ENCODE measurements around the gene RASA3. TPM values are rescaled to one million over a fixed set of nuclear protein-coding genes. Genes with fewer than 3 reads are reported as not detected.

The RASA3 gene
- total RNA-seq, 3 donors from 2014 or later (not counting 1 experiment from before 2014, with no cell fraction given), result 252 to 277 (median 274) TPM

DNA sequence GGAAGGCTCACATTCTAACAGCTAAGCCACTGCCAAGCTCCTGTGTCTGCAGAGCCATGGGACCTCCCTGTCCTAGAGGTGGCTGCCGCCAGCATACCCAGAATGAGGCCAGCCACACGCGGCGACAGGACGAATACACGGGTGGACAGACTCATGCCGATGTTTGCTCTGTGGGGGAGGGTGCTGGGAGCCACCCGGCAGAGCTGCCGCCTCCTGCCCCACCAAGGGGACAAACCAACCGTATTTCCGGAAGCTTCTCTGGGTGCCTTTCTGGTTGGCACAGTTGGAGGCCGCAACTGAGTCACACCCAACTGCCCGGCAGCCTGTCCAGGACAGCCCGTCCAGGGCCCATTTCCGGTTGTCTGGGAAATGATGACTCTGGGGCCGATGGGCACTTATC, 178.9 kb downstream of the RASA3 start:
- peaks cover 11% of the 10 kb centered on the region for H3K4me1 ChIP-seq (ENCODE audit: control insufficient read depth, insufficient read depth, low read length)
- intact Hi-C loops (cut with micrococcal nuclease), result no loop called here
- Mint-ChIP-seq H3K4me1 (peaks cover 8 to 47% of the 10 kb centered on the region in 2 donors), H3K36me3 (peaks cover 8% of the 10 kb centered on the region), H3K9me3 (no peaks in the 10 kb centered on the region), H3K4me3 (no peak overlapping the region), H3K27me3 (ENCODE audit: low read depth in 2 of 2) (no peaks in the 10 kb centered on the region), H3K27ac (no peak overlapping the region)
- H3K27me3 ChIP-seq (ENCODE audit: control insufficient read depth, insufficient read depth, low read length), result no peaks in the 10 kb centered on the region
- WGBS (ENCODE audit: insufficient coverage), result 97% methylated on average over 16 of the region's 16 CpGs
- DNase-seq (no peak), ATAC-seq (no peak)
- H3K4me3 ChIP-seq (ENCODE audit: low read length), result no peak overlapping the region
- H3K27ac ChIP-seq (ENCODE audit: low read length), result no peak overlapping the region
- no peaks in the 10 kb centered on the region for H3K9me3 ChIP-seq (ENCODE audit: control insufficient read depth, insufficient read depth, low read length)
- TF ChIP-seq, protein P1, sequence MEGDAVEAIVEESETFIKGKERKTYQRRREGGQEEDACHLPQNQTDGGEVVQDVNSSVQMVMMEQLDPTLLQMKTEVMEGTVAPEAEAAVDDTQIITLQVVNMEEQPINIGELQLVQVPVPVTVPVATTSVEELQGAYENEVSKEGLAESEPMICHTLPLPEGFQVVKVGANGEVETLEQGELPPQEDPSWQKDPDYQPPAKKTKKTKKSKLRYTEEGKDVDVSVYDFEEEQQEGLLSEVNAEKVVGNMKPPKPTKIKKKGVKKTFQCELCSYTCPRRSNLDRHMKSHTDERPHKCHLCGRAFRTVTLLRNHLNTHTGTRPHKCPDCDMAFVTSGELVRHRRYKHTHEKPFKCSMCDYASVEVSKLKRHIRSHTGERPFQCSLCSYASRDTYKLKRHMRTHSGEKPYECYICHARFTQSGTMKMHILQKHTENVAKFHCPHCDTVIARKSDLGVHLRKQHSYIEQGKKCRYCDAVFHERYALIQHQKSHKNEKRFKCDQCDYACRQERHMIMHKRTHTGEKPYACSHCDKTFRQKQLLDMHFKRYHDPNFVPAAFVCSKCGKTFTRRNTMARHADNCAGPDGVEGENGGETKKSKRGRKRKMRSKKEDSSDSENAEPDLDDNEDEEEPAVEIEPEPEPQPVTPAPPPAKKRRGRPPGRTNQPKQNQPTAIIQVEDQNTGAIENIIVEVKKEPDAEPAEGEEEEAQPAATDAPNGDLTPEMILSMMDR (IDR thresholded peaks at IDR 0.05), result no peak
- peaks cover 17% of the 10 kb centered on the region for H3K36me3 ChIP-seq (ENCODE audit: control insufficient read depth, insufficient read depth, low read length)

- 90% methylated on average over 18 of the region's 18 CpGs for WGBS (ENCODE audit: insufficient coverage)
- H3K4me1 ChIP-seq (ENCODE audit: control insufficient read depth, insufficient read depth, low read length), result peaks cover 14% of the 10 kb centered on the region
- H3K4me3 ChIP-seq (ENCODE audit: low read length), result no peak overlapping the region
- Mint-ChIP-seq H3K9me3 (no peaks in the 10 kb centered on the region), H3K4me1 (peaks cover 10 to 50% of the 10 kb centered on the region in 2 donors), H3K27me3 (ENCODE audit: low read depth in 2 of 2) (no peaks in the 10 kb centered on the region), H3K36me3 (peaks cover 8% of the 10 kb centered on the region), H3K27ac (no peak overlapping the region), H3K4me3 (no peak overlapping the region)
- no peaks in the 10 kb centered on the region for H3K9me3 ChIP-seq (ENCODE audit: control insufficient read depth, insufficient read depth, low read length)
- TF ChIP-seq, protein P1 (IDR thresholded peaks at IDR 0.05), result no peak
- H3K27me3 ChIP-seq (ENCODE audit: control insufficient read depth, insufficient read depth, low read length), result no peaks in the 10 kb centered on the region
- intact Hi-C loops (cut with micrococcal nuclease), result no loop called here
- H3K36me3 ChIP-seq (ENCODE audit: control insufficient read depth, insufficient read depth, low read length), result peaks cover 17% of the 10 kb centered on the region
- no peak for DNase-seq
- H3K27ac ChIP-seq (ENCODE audit: low read length), result no peak overlapping the region
- ATAC-seq, result no peak
Observed at GRCh38 chr13:113952983-113953520, 179.4 kb downstream of the RASA3 start.

DNA sequence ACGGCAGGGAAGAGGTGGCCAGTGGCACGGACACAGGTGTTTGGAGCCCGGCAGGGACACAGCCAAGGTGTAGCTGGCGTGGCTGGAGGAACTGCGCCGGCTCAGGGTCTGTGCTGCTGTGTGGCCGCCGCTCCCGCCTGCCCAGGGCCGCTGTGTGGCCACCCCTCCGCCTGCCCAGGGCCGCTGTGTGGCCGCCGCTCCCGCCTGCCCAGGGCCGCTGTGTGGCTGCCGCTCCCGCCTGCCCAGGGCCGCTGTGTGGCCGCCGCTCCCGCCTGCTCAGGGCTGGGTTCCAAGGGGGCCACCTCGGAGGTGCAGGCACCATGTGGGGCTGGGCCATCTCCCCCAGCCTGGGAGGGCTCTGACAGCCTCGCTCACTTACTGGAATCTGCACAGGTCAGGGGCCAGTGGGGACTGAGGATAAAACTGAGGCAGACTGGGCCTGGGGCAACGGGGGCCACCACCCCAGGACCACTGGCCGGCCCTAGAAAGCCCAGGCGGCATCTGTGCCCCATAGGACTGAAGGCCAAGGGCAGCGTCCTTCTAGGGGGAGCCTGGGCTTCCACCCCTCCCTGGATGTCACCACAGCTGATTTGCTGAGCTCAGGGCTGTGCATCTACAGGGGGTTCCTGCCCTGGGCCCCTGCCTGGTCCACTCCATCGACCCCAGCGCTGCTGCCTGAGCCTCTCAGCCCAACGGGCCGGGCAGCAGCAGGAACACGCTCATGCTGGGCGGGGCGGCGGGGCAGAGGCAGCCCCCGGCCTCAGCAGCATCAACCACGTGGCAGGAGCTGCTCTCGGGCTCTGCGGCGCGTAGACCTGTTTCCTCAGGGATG, 180.1 kb downstream of the RASA3 start:
- TF ChIP-seq, protein P1 (IDR thresholded peaks at IDR 0.05), result no peak
- intact Hi-C loops (cut with micrococcal nuclease), result no loop called here
- no peaks in the 10 kb centered on the region for H3K27me3 Mint-ChIP-seq (ENCODE audit: low read depth in 2 of 2)
- H3K9me3 Mint-ChIP-seq, result no peaks in the 10 kb centered on the region
- H3K4me1 Mint-ChIP-seq, result peaks cover 10 to 50% of the 10 kb centered on the region in 2 donors
- ATAC-seq, result no peak
- peaks cover 8% of the 10 kb centered on the region for H3K36me3 Mint-ChIP-seq
- DNase-seq, result no peak
- WGBS (ENCODE audit: insufficient coverage), result 93% methylated on average over 42 of the region's 42 CpGs
- Histone ChIP-seq H3K27me3 (ENCODE audit: control insufficient read depth, insufficient read depth, low read length) (no peaks in the 10 kb centered on the region), H3K27ac (ENCODE audit: low read length) (no peak overlapping the region), H3K4me3 (ENCODE audit: low read length) (no peak overlapping the region), H3K36me3 (ENCODE audit: control insufficient read depth, insufficient read depth, low read length) (peaks cover 17% of the 10 kb centered on the region), H3K4me1 (ENCODE audit: control insufficient read depth, insufficient read depth, low read length) (peaks cover 18% of the 10 kb centered on the region), H3K9me3 (ENCODE audit: control insufficient read depth, insufficient read depth, low read length) (no peaks in the 10 kb centered on the region)
- H3K27ac Mint-ChIP-seq, result no peak overlapping the region
- no peak overlapping the region for H3K4me3 Mint-ChIP-seq

Measured in natural killer cell (primary cell).